Neuron (in vitro differentiated cells): ENCODE data around the gene TESK1.
"Not testable (repeated sequence)": the region's sequence is repeated elsewhere in the genome, so short reads cannot be mapped to it uniquely, and the experiment has no call there.

Experiments
- H2AFZ ChIP-seq: one replicate; pipeline ENCODE4 v1.6.1; 2013; ENCODE audit warnings: low read depth, mild to moderate bottlenecking, inconsistent platforms, low read length, moderate library complexity
- H3K27me3 ChIP-seq: one replicate; pipeline ENCODE4 v1.6.1; 2013; ENCODE audit warnings: low read length; ENCODE audit not compliant: insufficient read depth
- H3K36me3 ChIP-seq: one replicate; pipeline ENCODE4 v1.6.1; 2013; ENCODE audit warnings: low read length; ENCODE audit not compliant: insufficient read depth
- H3K4me1 ChIP-seq: one replicate; pipeline ENCODE4 v1.6.1; 2013; ENCODE audit warnings: low read length; ENCODE audit not compliant: insufficient read depth
- H3K4me3 ChIP-seq: 2 replicates; pipeline ENCODE4 v1.5.1; 2013; ENCODE audit warnings: mild to moderate bottlenecking, low read length, moderate library complexity
- H3K9me3 ChIP-seq: one replicate; pipeline ENCODE4 v1.6.1; 2013; ENCODE audit warnings: low read length

TESK1 gene

GRCh38 chr9:35566417-35566816 is 38.6 kb upstream of the TESK1 start:
- no peaks in the 10 kb centered on the region for H3K4me1 ChIP-seq
- no peak overlapping the region for H3K4me3 ChIP-seq
- no peak overlapping the region for H2AFZ ChIP-seq
- no peaks in the 10 kb centered on the region for H3K27me3 ChIP-seq
- H3K36me3 ChIP-seq, result peaks cover 2% of the 10 kb centered on the region
- H3K9me3 ChIP-seq, result no peaks in the 10 kb centered on the region

GRCh38 chr9:35568196-35568595 is 36.9 kb upstream of the TESK1 start:
- Histone ChIP-seq H3K27me3 (no peaks in the 10 kb centered on the region), H3K4me1 (no peaks in the 10 kb centered on the region)

GRCh38 chr9:35569206-35569605 is 35.9 kb upstream of the TESK1 start:
- Histone ChIP-seq H3K4me1 (no peaks in the 10 kb centered on the region), H2AFZ (no peak overlapping the region), H3K27me3 (no peaks in the 10 kb centered on the region), H3K9me3 (no peaks in the 10 kb centered on the region), H3K36me3 (no peaks in the 10 kb centered on the region), H3K4me3 (no peak overlapping the region)

More at GRCh38 chr9:35568196-35568595, 36.9 kb upstream of the TESK1 start:
- no peak overlapping the region for H3K4me3 ChIP-seq
- H2AFZ ChIP-seq, result no peak overlapping the region
- no peaks in the 10 kb centered on the region for H3K36me3 ChIP-seq
- no peaks in the 10 kb centered on the region for H3K9me3 ChIP-seq

- Histone ChIP-seq H3K9me3 (no peaks in the 10 kb centered on the region), H3K27me3 (no peaks in the 10 kb centered on the region), H3K4me1 (no peaks in the 10 kb centered on the region), H2AFZ (no peak overlapping the region), H3K4me3 (no peak overlapping the region), H3K36me3 (no peaks in the 10 kb centered on the region)
Observed at GRCh38 chr9:35570709-35571504, 34.2 kb upstream of the TESK1 start.

GRCh38 chr9:35574578-35575122 is 30.4 kb upstream of the TESK1 start:
- Histone ChIP-seq H3K9me3 (no peaks in the 10 kb centered on the region), H2AFZ (no peak overlapping the region), H3K27me3 (no peaks in the 10 kb centered on the region), H3K36me3 (no peaks in the 10 kb centered on the region), H3K4me1 (no peaks in the 10 kb centered on the region), H3K4me3 (no peak overlapping the region)

GRCh38 chr9:35575478-35575877 is 29.6 kb upstream of the TESK1 start:
- Histone ChIP-seq H2AFZ (no peak overlapping the region), H3K4me1 (no peaks in the 10 kb centered on the region), H3K9me3 (peaks cover 3% of the 10 kb centered on the region), H3K4me3 (no peak overlapping the region), H3K36me3 (no peaks in the 10 kb centered on the region), H3K27me3 (no peaks in the 10 kb centered on the region)

- Histone ChIP-seq H3K9me3 (peaks cover 8% of the 10 kb centered on the region), H2AFZ (no peak overlapping the region), H3K4me3 (no peak overlapping the region), H3K4me1 (no peaks in the 10 kb centered on the region), H3K27me3 (no peaks in the 10 kb centered on the region), H3K36me3 (no peaks in the 10 kb centered on the region)
Observed at GRCh38 chr9:35577486-35577885, 27.6 kb upstream of the TESK1 start.

- Histone ChIP-seq H3K9me3 (peaks cover 8% of the 10 kb centered on the region), H3K4me1 (no peaks in the 10 kb centered on the region), H3K27me3 (no peaks in the 10 kb centered on the region), H2AFZ (no peak overlapping the region), H3K36me3 (no peaks in the 10 kb centered on the region), H3K4me3 (no peak overlapping the region)
Observed at GRCh38 chr9:35579130-35579529, 25.9 kb upstream of the TESK1 start.

GRCh38 chr9:35579659-35580227 is 25.3 kb upstream of the TESK1 start:
- not testable (repeated sequence) for H3K4me3 ChIP-seq, H3K27me3 ChIP-seq, H3K36me3 ChIP-seq, H2AFZ ChIP-seq, H3K9me3 ChIP-seq, H3K4me1 ChIP-seq

GRCh38 chr9:35583521-35583920 is 21.5 kb upstream of the TESK1 start:
- not testable (repeated sequence) for H3K36me3 ChIP-seq, H3K9me3 ChIP-seq, H2AFZ ChIP-seq, H3K27me3 ChIP-seq, H3K4me1 ChIP-seq, H3K4me3 ChIP-seq

- not testable (repeated sequence) for H3K9me3 ChIP-seq, H3K27me3 ChIP-seq, H2AFZ ChIP-seq, H3K4me1 ChIP-seq, H3K4me3 ChIP-seq, H3K36me3 ChIP-seq
Observed at GRCh38 chr9:35584681-35585080, 20.4 kb upstream of the TESK1 start.

- H3K27me3 ChIP-seq, H3K9me3 ChIP-seq, H2AFZ ChIP-seq, H3K4me1 ChIP-seq, H3K36me3 ChIP-seq, H3K4me3 ChIP-seq: not testable (repeated sequence)
Observed at GRCh38 chr9:35588506-35588905, 16.6 kb upstream of the TESK1 start.

- Histone ChIP-seq H3K27me3 (no peaks in the 10 kb centered on the region), H3K9me3 (peaks cover 2% of the 10 kb centered on the region), H3K4me3 (no peak overlapping the region), H2AFZ (no peak overlapping the region), H3K4me1 (no peaks in the 10 kb centered on the region), H3K36me3 (no peaks in the 10 kb centered on the region)
Observed at GRCh38 chr9:35593581-35593980, 11.5 kb upstream of the TESK1 start.
